ENCODE measurements around the gene GRHL3. TPM values are rescaled to one million over a fixed set of nuclear protein-coding genes. Genes with fewer than 3 reads are reported as not detected.
A peak's percentile ranks its signal among the peaks of the same experiment; 100 is the strongest.

The GRHL3 gene
- polyA plus RNA-seq, 1 experiment: 0.04 TPM

DNA sequence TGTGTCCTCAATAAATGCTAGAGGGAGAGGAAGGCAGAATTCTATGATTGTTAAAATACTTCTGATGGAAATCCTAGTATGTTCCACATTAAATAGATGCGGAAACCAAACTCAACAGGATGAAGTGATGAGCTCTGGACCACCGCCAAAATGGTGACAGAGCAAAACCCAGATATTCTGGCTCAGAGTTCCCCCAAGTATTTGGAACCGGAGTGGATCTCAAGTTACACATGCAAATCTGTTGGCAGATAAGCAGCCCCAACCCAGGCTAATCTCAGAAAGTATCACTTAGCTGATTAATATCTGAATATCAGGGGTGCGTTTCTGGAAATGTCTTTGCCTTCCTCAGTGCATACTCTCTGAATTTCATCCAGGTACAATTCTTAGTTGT, 17.4 kb upstream of the GRHL3 start:
- POLR2A ChIA-PET: interaction anchor here (1.6 kb wide), 1 partner anchor 21 kb away, joined by 3 read pairs; no protein-coding TSS in a partner anchor
- Histone ChIP-seq H3K9me3 (ENCODE audit: control insufficient read depth, insufficient read depth, low read length) (no peaks in the 10 kb centered on the region), H3K27me3 (ENCODE audit: control insufficient read depth, insufficient read depth, low read length) (peaks cover 6% of the 10 kb centered on the region), H3K4me3 (ENCODE audit: low read depth, low read length) (no peak overlapping the region), H3K27ac (ENCODE audit: low read depth, low read length) (no peak overlapping the region)
- TF ChIP-seq, protein P1, sequence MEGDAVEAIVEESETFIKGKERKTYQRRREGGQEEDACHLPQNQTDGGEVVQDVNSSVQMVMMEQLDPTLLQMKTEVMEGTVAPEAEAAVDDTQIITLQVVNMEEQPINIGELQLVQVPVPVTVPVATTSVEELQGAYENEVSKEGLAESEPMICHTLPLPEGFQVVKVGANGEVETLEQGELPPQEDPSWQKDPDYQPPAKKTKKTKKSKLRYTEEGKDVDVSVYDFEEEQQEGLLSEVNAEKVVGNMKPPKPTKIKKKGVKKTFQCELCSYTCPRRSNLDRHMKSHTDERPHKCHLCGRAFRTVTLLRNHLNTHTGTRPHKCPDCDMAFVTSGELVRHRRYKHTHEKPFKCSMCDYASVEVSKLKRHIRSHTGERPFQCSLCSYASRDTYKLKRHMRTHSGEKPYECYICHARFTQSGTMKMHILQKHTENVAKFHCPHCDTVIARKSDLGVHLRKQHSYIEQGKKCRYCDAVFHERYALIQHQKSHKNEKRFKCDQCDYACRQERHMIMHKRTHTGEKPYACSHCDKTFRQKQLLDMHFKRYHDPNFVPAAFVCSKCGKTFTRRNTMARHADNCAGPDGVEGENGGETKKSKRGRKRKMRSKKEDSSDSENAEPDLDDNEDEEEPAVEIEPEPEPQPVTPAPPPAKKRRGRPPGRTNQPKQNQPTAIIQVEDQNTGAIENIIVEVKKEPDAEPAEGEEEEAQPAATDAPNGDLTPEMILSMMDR (IDR thresholded peaks at IDR 0.05; ENCODE audit: low read depth, low read length): no peak
- no peak for DNase-seq (ENCODE audit: low read depth, low spot score)
- CTCF ChIA-PET: interaction anchor here (0.8 to 1.5 kb wide), 6 partner anchors 16 to 285 kb away, joined by 3 to 4 read pairs (median 3); no protein-coding TSS in a partner anchor

DNA sequence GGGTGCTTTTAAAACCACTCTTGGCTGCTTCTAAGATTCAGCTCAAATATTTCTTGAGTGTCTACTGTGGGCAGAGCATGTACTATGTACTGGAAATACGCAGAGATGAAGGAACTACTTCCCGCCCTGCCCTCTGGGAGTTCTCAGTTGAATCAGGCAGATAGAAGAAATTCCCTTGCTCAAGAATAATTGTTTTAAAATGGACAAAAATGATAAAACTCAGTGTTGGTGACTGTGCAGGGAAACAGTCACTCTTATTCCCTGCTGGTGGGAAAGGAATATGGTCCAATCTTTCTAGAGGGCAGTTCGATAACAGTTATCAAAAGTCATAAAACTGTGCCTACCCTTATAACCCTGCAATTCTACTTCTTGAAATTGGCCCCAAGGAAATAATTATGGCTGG, 16.9 kb upstream of the GRHL3 start:
- Histone ChIP-seq H3K9me3 (ENCODE audit: control insufficient read depth, insufficient read depth, low read length) (no peaks in the 10 kb centered on the region), H3K4me3 (ENCODE audit: low read depth, low read length) (no peak overlapping the region), H3K27ac (ENCODE audit: low read depth, low read length) (no peak overlapping the region), H3K27me3 (ENCODE audit: control insufficient read depth, insufficient read depth, low read length) (peaks cover 6% of the 10 kb centered on the region)
- no peak for DNase-seq (ENCODE audit: low read depth, low spot score)
- TF ChIP-seq, protein P1 (IDR thresholded peaks at IDR 0.05; ENCODE audit: low read depth, low read length): no peak
- POLR2A ChIA-PET: interaction anchor here (1.6 kb wide), 1 partner anchor 20 kb away, joined by 3 read pairs; no protein-coding TSS in a partner anchor
- CTCF ChIA-PET: interaction anchor here (0.8 to 1.5 kb wide), 7 partner anchors 16 to 284 kb away, joined by 3 to 4 read pairs (median 3); no protein-coding TSS in a partner anchor

DNA sequence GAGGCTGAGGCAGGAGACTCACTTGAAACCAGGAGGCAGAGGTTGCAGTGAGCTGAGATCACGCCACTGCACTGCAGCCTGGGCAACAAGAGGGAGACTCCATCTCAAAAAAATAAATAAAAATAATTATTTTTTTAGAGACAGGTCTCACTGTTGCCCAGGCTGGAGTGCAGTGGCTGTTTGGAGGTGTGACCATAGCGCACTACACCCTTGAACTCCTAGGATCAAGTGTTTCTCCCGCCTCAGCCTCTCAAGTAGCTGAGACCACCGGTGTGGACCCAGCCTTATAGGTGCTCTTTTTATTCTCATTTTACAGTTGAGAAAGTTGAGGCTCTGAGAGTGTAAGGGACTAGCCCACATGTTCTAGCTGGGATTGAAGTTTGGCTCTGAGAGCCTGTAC, 15.6 kb upstream of the GRHL3 start:
- Histone ChIP-seq H3K9me3 (ENCODE audit: control insufficient read depth, insufficient read depth, low read length) (no peaks in the 10 kb centered on the region), H3K27ac (ENCODE audit: low read depth, low read length) (no peak overlapping the region), H3K27me3 (ENCODE audit: control insufficient read depth, insufficient read depth, low read length) (peaks cover 10% of the 10 kb centered on the region), H3K4me3 (ENCODE audit: low read depth, low read length) (no peak overlapping the region)
- CTCF ChIA-PET: no interaction called here
- no peak for DNase-seq (ENCODE audit: low read depth, low spot score)
- TF ChIP-seq, protein P1 (IDR thresholded peaks at IDR 0.05; ENCODE audit: low read depth, low read length): no peak
- POLR2A ChIA-PET: no interaction called here

DNA sequence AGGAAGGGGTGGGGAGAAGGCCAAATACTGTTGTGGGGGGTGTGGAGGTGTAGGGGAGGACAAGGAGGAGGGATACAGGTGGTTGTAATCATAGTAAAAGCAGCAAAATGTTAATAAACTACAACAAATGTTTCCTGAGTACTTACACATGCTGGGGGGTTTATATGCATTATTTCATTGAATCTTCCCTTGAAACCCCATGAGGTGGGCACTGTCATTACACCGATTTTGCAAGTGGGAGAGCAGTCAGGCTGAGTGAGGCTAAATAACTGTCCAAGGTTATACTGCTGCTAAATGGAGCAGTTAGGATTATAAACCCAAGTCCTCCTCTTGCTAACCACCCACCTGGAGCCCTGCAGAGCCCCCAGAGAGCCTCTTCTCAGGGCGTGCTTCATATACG, 14.4 kb upstream of the GRHL3 start:
- Histone ChIP-seq H3K4me3 (ENCODE audit: low read depth, low read length) (no peak overlapping the region), H3K27ac (ENCODE audit: low read depth, low read length) (no peak overlapping the region), H3K27me3 (ENCODE audit: control insufficient read depth, insufficient read depth, low read length) (peaks cover 7% of the 10 kb centered on the region), H3K9me3 (ENCODE audit: control insufficient read depth, insufficient read depth, low read length) (no peaks in the 10 kb centered on the region)
- CTCF ChIA-PET: interaction anchor here (1.4 kb wide), 1 partner anchor 9 kb away, joined by 4 read pairs; no protein-coding TSS in a partner anchor
- no peak for DNase-seq (ENCODE audit: low read depth, low spot score)
- TF ChIP-seq, protein P1 (IDR thresholded peaks at IDR 0.05; ENCODE audit: low read depth, low read length): no peak
- POLR2A ChIA-PET: no interaction called here

DNA sequence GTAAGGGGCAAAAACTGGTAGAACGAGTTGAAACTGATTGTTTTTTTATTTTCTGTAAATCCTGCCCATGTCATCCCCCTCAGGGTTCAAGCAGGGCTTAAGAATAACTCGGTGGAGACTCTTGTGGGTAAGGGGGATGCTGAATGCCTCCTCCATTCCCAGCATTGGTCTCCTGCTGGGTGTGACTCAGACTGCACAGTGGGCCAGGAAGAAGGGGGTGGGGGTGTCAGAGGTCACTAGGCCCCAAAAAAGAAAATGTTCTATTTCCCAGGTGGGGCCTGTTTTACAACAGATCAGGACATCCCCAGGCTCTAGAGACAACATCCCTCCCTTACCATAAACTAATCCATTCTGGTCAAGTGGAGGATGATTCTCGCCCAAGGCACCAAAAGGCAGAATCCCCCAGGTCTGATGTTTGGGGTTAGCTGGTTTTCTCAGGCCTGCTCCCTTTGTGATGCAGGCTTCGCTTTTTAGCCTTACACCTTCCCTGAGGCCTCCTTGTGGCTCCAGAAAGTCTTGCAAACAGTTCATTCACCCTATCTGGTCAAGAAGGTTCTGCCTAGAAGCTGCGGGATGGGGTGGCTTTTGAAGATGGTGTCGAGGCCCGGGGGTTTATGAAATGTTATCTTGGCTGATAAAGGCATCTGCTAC, 10.7 kb upstream of the GRHL3 start:
- POLR2A ChIA-PET: no interaction called here
- CTCF ChIA-PET: interaction anchor here (1.9 to 4.1 kb wide), 2 partner anchors 82 to 107 kb away, joined by 6 to 16 read pairs; no protein-coding TSS in a partner anchor

More for the DNA sequence above, 10.7 kb upstream of the GRHL3 start:
- no peaks in the 10 kb centered on the region for H3K9me3 ChIP-seq (ENCODE audit: control insufficient read depth, insufficient read depth, low read length)
- no peak for DNase-seq (ENCODE audit: low read depth, low spot score)
- H3K27me3 ChIP-seq (ENCODE audit: control insufficient read depth, insufficient read depth, low read length): peaks cover 7% of the 10 kb centered on the region
- TF ChIP-seq, protein P1 (IDR thresholded peaks at IDR 0.05; ENCODE audit: low read depth, low read length): peak; percentile 53
- no peak overlapping the region for H3K27ac ChIP-seq (ENCODE audit: low read depth, low read length)
- H3K4me3 ChIP-seq (ENCODE audit: low read depth, low read length): no peak overlapping the region
